IPS-18c (cell line): ENCODE measurements around the gene ZNF236.
"Not testable (repeated sequence)": the region's sequence is repeated elsewhere in the genome, so short reads cannot be mapped to it uniquely, and the experiment has no call there.

Experiments used
- H3K4me3 ChIP-seq: 2 replicates; pipeline ENCODE4 v1.7.0; 2013; ENCODE audit warnings: low read depth, mild to moderate bottlenecking, low read length, moderate library complexity; ENCODE audit not compliant: insufficient read depth
- H3K9me3 ChIP-seq: one replicate; pipeline ENCODE4 v1.6.1; 2013; ENCODE audit warnings: mild to moderate bottlenecking, low read length, moderate library complexity; ENCODE audit not compliant: control insufficient read depth, insufficient read depth

Gene ZNF236

GRCh38 chr18:77012120-77012519, 189.8 kb downstream of the ZNF236 start:
- no peak overlapping the region for H3K4me3 ChIP-seq

GRCh38 chr18:77012806-77013541, 190.6 kb downstream of the ZNF236 start:
- H3K9me3 ChIP-seq: peaks cover 2% of the 10 kb centered on the region
- no peak overlapping the region for H3K4me3 ChIP-seq

More at GRCh38 chr18:77012120-77012519, 189.8 kb downstream of the ZNF236 start:
- H3K9me3 ChIP-seq: peaks cover 2% of the 10 kb centered on the region

GRCh38 chr18:77013811-77014521, 191.6 kb downstream of the ZNF236 start:
- Histone ChIP-seq H3K4me3 (no peak overlapping the region), H3K9me3 (no peaks in the 10 kb centered on the region)

GRCh38 chr18:77014538-77014937, 192.2 kb downstream of the ZNF236 start:
- H3K9me3 ChIP-seq: no peaks in the 10 kb centered on the region
- no peak overlapping the region for H3K4me3 ChIP-seq

- Histone ChIP-seq H3K4me3 (no peak overlapping the region), H3K9me3 (no peaks in the 10 kb centered on the region)
Observed at GRCh38 chr18:77015169-77015568, 192.8 kb downstream of the ZNF236 start.

- Histone ChIP-seq H3K9me3 (no peaks in the 10 kb centered on the region), H3K4me3 (no peak overlapping the region)
Observed at GRCh38 chr18:77015771-77016710, 193.7 kb downstream of the ZNF236 start.

GRCh38 chr18:77016936-77017335, 194.6 kb downstream of the ZNF236 start:
- Histone ChIP-seq H3K9me3 (no peaks in the 10 kb centered on the region), H3K4me3 (no peak overlapping the region)

- no peak overlapping the region for H3K4me3 ChIP-seq
- H3K9me3 ChIP-seq: no peaks in the 10 kb centered on the region
Observed at GRCh38 chr18:77017355-77017754, 195.0 kb downstream of the ZNF236 start.

GRCh38 chr18:77018650-77019049, 196.3 kb downstream of the ZNF236 start:
- H3K9me3 ChIP-seq, H3K4me3 ChIP-seq: not testable (repeated sequence)

GRCh38 chr18:77019641-77020040, 197.3 kb downstream of the ZNF236 start:
- Histone ChIP-seq H3K9me3 (no peaks in the 10 kb centered on the region), H3K4me3 (no peak overlapping the region)
